Medulla oblongata (tissue), 1 donor: ENCODE data around the gene LRIG1.
A peak's percentile ranks its signal among the peaks of the same experiment; 100 is the strongest.

Experiments used
- DNase-seq: peaks from one replicate; pipeline ENCODE4 v3.0.0-alpha.2; 2015; ENCODE audit errors: extremely low spot score

The LRIG1 gene

DNA sequence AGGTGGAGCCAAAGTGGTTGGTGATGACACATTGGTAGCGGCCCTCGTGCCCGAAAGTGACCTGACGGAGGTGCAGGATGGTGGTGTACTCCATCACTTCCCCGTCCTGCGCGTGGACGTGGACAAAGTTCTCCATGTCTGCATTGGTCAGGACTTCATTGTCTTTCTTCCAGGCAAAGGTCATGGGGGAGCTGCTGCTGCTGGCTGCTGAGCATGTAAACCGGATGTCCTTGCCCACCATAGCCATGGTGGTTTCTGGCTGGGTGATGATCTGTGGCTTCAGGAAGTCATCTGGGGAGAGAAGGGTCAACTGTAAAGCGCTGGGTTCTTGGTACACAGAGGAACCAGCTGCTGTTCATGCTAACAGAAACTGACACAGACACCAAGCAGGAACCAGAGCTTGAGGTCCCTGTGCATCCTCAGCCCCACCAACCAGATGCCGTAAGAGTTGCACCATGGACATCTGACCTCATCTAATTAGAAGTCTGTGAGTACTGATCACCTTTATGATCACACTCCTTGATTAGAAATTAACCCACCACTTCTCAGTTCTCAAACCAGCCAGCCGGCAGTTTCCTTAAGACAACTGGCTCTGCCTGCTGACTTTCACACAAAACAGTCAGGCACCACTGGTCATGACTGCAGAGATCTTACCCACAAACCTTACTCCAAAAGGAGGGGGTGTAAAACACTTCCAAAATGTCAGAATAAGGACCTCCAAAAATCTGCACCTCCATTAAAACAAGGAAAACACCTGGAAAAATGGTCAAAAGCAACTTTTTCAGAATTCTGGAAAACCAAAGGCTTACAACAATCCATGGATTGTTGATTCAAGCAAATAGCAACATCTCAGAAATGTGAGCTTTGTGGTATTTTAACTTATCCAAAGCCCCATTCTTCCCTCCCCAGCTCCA, 114.6 kb downstream of the LRIG1 start:
- DNase-seq = no peak

DNA sequence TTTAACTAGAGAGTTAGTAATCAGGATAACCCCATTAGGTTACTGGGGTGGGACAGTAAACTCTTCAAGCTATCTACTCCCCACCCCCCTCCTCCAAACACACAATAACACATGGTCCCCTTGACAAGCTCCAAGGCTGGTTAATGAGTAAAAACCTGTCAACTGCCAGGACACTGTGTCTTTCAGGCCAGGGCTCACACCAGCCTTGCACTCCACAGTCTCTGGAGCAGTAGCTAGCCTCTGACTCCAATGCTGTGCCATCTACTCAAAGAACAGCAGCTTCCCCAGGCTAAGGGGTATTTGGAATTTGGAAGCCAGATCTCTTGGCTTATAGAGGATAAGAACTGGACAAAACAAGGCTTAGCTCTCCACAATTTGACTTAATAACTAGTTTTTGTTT, 115.8 kb downstream of the LRIG1 start:
- no peak for DNase-seq

DNA sequence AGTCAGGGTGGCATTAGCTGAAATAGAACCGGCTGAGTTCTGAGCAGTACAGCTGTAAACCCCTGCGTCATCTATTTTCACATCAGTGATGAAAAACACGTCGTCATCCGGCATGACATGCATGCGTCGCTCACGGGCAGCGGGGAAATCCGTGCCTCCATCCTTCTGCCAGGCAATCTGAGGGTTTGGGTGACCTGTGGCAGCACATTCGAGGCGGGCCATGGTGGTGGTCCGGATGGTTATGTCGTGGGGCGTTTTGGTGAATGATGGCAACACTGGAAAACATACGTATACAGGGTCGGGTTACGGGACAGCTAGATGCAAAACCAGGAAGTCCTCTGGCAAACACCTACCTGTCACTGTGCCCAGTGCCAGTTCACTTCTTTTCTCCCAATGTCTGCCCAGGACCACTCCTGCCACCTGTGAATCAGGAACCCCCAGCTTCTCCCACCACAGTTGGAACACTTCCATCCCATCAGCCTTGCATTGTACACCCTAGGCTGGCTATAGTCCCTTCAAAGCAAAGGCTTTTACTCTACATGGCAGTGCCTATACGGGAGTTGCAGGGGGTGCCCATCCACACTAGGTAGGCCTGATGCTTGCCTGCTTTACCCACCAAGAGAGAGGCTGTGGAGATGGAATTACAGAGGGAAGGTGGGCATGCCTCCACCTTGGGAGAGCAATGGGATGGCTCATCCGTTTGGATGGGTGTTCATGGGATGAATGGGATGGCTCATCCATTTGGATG, 116.7 kb downstream of the LRIG1 start:
- no peak for DNase-seq

DNA sequence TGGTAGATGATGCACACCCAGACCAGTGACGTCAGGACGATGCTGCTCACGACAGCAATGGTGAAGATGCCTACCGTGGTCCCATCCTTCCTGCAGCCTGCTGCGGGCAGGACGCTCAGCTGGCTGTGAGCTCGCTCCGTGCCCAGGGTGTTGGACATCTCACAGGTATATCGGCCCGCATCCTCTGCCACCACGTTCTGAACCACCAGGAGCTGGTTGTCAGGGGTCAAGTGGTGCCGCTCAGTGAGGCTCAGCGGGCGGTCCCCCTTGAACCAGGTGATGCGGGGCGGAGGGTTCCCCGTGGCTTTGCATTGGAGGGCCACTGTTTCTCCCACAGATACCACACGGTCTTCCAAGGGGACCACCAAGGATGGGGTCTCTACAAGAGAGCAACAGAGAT, 117.8 kb downstream of the LRIG1 start:
- DNase-seq = no peak

DNA sequence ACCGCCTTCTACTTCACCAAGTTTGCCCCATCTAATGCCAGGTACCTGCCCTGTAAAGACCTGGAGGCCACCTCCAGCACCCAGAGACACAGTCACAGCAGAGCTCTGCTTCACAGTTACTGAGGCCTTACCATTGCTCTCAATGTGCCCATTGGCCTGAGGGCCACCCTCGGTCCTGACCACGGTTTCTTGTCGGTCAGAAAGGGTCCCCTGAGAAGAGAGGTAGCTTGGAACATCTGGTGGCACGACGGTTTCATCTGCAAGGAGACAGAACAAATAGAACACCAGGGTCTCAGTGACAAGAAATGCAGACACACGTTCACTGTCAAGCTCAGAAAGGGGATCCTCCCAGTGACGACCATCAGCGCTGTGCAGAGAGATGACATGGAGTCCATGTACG, 118.7 kb downstream of the LRIG1 start:
- no peak for DNase-seq

DNA sequence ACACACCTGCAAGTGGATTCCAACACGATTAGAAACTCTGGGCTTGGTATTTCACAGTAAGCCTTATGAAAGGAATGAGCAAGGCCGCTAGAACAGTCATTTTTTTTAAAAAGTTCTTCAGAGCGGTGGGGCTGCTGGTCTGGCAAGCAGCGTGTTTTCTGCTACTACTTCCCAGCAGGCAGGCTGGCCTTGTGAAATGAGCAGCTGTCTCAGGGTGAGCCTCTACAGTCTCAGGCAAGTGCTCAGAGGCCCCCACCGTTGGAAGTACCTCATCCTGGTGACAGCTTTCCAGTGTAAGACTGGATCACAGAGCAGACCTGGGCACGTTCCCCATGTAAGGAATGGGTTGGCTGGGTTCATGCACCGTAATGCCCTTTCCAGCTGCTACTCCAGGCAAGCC, 119.2 kb downstream of the LRIG1 start:
- DNase-seq = no peak

DNA sequence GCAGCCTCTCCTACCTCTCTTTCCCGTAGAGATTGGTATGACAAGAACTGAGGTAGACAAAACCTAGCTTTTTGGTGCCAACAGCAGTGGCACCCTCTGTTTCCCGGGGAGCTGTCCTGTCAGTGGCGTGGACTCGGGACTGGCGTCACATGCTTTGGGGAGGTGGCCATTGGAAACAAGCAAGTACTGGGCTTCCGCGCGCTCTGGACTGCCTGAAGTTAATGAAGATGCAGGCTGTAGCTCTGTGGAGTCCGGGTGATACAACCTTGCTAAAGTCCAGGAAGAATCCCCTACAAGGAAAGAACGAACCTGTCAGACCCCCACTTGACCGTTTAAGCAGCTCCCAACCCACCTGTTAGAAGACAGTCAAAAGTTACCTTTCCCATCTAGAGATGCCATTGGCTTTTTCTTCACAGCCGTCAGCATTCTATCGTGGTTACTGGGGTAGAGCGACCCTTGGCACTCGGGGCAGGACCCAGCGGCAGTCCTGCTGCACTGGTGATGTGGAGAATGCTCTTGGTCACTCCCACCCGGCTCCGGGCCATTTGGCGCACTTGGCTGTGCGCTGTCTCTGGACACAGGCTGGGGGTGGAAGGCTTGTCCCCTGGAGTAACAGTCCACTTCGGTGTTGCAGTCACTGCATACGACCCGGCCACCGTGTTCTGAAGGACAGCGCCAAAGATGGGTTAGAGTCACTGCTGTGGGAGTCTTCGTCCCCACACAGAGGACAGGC, 120.5 kb downstream of the LRIG1 start:
- no peak for DNase-seq

DNA sequence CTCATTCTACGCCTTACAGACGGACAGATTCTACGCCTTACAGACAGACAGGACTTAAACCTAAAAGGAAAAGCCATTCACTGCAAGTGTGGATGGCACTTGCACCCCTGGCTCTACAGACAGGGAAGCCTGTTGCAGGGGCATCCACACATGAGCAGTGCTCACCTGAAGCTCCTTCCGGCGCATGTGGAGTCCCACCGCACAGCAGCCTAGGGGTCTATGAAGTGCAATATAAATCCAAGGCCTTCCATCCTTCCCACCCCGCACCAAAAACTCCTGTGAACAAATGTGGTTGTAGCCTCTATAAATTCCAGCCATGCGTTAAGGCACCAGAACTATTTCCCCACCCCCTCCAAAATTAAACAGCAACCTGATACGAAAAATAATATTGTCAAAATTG, 121.3 kb downstream of the LRIG1 start:
- no peak for DNase-seq

DNA sequence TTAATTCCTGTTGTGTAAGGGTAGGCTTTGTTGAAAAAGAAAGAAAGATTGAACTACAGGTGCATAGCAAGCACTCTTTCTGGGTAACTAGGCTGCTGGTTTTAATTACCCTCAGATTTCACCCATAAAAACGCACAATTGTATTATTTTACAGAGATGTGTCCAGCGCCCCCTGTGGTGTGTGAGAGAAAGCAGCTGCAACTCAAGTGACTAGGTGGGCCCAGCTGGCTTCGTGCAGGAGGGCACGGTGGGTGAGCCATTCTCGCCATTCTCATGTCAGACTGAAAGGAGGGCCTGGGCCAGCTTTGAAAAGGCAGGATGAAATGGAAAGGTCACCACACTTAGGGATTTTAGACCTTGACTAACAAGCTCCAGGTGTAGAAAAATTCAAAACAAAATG, 122.6 kb downstream of the LRIG1 start:
- no peak for DNase-seq

DNA sequence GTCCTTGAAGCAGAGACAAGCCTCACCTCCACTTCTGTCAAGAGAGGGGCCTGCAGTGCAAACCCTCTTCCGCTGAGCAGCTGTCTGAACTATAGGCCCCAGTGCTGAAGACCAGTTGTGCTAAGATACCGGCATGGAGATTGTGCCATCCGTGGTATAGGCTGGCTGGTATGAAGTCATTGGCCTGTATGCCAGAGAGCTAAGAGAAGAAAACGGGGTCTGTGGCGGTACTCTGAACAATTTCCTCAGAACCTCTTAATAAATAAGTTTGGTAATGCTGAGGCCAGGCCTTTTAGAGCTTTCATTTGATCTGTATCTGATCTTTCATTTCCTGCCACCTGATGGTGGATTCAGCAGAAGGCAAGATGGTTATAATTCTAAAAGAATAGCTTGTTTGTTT, 123.0 kb downstream of the LRIG1 start:
- no peak for DNase-seq

DNA sequence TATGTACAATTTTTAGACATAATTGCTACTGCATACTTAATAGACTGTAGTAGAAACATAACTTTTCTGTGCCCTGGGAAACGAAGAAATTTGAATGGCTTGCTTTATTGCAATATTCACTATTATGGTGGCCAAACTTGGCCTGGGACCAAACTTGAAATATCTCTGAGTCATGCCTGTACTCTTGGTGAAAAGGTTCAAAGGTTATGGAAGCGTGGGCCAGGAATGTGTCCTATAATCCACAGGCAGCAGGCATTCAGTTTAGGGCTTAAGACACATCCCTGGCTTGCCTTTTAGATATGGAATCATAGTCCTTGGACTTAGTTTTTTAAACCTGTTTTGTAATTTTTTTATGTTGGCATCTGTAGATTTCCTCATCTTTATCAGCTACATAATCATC, 124.3 kb downstream of the LRIG1 start:
- no peak for DNase-seq

DNA sequence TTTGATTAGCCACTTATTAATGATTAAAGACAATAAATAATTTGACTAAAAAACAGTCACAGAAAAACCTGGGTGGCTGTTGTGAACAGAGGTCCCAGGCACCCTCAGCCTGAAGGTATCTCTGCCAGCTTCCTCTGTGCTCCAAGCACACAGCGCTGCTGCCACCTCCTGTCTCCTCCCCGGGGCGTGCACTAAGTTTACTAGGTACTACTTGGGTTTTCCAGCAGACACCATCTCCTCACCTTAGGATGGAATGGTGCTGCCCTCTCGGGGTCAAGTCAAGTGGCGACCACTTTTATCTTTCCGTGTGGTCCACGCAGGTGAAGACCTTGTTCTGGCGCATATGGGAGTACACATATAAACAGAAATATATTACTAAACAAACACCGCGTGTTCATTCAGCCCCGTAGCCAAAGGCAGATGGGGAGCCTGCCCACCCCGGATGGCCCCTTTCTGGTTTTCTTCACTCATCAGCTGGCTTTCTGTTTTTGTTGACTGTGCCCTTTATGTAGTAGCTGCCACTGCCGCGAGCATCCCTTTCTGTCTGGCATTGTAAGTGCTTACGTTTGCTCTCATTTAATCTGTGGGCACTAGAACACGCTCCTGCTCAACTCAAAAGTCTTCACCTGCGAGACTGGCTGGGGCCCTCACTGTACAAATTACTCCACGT, 128.0 kb downstream of the LRIG1 start:
- DNase-seq = peak; percentile 64

DNA sequence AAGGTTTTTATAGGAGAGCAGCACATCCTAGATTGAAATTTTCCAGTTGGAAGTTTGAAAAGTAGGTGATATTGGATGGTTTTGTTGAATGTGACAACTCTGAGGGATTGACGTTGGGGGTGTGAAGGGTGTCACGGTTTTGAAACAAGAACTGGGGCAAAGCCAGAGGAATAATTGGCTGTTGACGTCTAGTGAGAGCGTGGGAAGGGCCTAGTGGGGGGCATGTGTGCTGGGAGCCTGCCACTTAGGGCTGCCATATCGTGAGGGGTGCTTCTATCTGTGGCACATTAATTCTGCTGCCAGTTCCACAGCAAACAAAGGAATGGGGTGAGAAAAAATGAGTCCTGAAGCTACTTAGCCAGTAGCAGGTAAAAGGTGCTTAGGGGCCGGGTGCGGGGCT, 129.4 kb downstream of the LRIG1 start:
- DNase-seq = no peak

DNA sequence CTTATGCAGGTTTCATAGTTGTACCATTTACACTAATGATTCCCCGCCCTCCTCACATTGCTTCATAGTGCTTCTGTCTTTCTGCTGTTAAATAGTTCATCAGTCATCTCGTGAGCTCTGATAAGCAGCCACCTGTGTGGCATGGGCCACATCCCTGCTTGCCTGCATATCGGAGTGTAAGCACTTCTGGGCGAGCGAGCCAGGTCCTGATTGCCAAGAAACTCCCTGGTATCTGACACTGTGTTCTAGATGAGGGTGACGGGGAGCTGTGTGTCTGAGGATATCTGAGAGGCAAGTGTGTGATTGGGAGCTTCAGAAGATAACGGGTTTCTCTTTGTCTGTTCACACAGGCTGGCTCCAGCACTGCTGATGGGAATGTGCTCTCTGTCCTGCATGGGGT, 130.6 kb downstream of the LRIG1 start:
- no peak for DNase-seq

DNA sequence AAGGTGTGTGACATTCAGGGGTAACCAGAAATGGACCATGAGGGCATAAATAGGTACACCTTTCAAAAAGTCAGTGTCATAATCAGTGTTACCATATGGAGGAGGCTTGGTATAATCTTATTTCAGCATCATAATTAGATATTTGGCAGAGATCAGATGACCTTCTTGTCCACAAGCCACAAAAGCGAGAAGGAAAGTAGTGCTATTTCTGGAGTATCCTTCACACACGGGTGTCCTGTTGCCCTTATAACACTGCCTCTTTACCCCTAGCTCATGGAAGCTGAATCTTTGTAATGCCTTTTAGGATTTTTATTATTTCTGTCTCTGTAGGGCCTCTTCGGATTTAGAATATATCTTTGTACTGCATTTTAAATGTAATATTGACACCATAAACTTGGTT, 132.8 kb downstream of the LRIG1 start:
- DNase-seq = no peak

DNA sequence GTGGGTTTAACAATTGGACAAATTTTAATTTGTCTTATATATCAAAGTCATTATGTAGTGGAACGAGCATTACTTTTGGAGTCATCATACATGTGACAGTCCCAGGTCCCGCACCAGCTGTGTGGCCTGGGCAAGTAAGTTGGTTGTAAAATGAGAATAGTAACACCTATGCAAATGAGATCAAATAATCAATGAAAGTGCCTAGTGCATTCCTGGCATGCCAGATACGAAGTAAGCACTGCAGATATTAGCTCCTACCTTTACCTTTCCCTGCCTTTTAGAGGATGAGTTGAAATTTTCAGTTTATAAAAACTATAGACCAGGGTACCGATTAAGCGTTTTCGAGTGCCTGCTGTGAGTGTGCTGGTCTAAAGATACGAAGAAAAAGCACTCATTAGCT, 134.1 kb downstream of the LRIG1 start:
- no peak for DNase-seq

DNA sequence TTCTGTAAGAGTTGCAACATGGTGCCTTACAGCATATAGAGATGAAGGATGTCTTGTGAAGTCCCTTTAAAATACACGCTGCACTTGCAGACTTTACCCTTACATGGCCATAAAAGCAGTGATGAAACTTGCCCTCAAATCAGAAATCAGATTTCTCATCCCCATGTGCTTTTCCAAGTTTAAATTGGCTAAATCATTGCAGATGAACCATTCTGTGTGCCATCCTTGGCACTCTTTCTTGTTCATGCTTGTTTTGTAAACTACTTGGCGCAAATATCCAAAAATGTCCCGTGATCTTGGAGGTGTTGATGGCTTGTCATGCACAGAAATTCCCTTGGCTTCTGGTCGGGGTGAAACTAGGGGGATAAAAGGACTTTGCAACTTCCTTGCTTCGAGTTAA, 135.7 kb downstream of the LRIG1 start:
- no peak for DNase-seq

DNA sequence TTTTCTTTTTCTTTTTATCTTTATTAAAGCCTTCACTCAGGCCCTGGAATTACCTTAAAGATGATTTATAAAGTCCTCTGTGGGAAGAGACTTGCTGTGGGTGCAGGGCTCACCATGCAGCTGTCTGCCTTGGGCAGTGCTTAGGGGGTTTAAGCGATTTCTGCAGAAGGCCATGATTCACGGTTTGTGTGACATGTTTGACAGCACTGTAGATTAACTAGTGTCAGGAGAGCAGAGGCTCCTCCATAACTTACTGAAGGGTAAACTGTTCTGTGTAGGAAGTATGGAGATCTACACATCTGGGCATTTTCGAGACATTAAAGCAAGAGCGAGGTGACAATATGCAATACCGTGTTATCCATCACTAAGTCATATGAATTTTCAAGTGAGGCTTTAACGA, 137.7 kb downstream of the LRIG1 start:
- DNase-seq = no peak

DNA sequence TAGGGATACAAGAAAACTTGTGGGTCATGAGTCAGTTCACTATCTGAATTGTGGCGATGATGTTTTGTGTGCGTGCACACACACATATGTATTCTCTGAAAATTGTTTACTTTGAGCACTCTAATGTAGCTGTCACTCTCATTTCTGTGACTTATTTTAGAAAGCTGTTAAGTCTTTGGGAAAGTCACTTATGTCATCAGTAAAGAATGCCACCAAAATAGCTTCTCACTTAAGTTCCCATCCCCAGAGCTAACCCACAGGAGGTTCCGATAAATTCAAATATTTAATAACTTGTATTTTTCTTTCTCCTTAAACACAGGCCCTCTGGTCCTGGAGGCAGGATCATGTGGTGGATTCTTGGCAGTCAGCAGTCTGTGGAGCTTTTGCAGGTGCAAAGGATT, 138.3 kb downstream of the LRIG1 start:
- DNase-seq = no peak

DNA sequence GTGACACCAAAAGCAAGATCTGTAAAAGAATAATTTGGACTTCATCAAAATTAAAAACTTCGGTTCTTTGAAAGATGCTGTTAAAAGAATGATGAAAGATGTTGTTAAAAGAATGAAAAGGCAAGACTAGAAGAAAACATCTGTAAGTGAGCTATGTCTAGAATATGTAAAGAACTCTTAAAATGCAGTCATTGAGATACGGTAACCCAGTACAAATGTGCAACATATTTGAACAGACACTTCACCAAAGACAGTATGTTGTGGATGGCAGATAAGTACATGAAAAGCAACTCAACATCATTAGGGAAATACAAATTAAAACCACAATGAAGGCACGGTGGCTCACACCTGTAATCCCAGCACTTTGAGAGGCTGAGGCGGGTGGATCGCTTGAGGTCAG, 139.5 kb downstream of the LRIG1 start:
- no peak for DNase-seq

DNA sequence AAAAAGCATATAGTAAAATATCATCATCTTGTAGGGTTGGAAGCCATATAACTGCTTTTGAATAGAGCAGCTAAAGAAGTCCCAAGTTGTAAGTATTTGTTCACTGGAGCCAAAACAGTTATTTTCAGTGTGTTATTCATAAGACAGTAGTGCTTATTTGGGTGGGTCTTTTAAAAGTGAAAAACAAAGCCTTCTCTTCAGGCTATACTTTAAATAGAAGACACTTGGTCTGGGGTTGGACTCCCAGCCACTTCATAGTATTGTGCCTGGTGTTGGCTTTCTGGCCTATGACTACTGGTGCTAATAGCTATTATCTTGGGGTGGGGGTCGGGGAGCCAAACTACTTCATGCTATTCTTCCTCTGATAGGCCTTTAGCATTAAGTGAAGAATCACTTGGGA, 144.8 kb downstream of the LRIG1 start:
- no peak for DNase-seq

DNA sequence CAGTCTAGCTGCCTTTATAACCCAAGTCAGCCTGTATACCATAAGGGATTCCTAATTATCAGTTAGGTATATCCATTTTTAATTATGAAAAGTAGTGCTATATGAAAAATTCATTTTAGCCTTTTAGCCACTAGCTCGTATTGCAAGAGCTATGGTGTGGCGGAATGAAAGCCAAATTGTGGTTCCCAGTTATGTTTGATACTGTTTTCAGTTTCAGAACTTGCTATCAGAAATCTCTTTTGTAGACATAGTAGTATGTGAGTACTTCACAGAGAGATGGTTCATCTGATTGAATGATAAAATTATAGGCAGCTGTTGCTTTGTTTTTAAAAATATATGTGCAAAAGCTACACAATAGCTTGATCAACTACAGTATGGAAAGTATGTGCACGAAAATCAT, 145.4 kb downstream of the LRIG1 start:
- no peak for DNase-seq
